Smooth muscle cell (in vitro differentiated cells): ENCODE results near the gene GJA5. TPM values are rescaled to one million over a fixed set of nuclear protein-coding genes. Genes with fewer than 3 reads are reported as not detected.
A peak's percentile ranks its signal among the peaks of the same experiment; 100 is the strongest.

ENCODE experiments used
- DNase-seq: peaks from one replicate; lab custom pipeline; 2025; ENCODE audit not compliant: unreplicated experiment; lab: John Stamatoyannopoulos, UW
- H2AFZ ChIP-seq: fragments of 200-600 bp; sonication (generic); 2 replicates; pipeline ENCODE4 v1.6.0; 2016; ENCODE audit warnings: antibody characterized with exemption, low read depth, mild to moderate bottlenecking
- H3F3A ChIP-seq: fragments of 200-600 bp; sonication (generic); 2 replicates; pipeline ENCODE4 v1.6.0; 2017; ENCODE audit warnings: antibody characterized with exemption, low read depth
- H3K27ac ChIP-seq: fragments of 200-600 bp; sonication (generic); 2 replicates; pipeline ENCODE4 v1.5.1; 2016; ENCODE audit warnings: low read depth, mild to moderate bottlenecking
- H3K27me3 ChIP-seq: fragments of 200-600 bp; sonication (generic); 2 replicates; pipeline ENCODE4 v1.6.1; 2016; ENCODE audit warnings: low read depth, mild to moderate bottlenecking
- H3K36me3 ChIP-seq: fragments of 200-600 bp; sonication (generic); 2 replicates; pipeline ENCODE4 v1.5.1; 2016; ENCODE audit warnings: low read depth
- H3K4me1 ChIP-seq: fragments of 200-600 bp; sonication (generic); 2 replicates; pipeline ENCODE4 v1.5.1; 2016; ENCODE audit warnings: low read depth
- H3K4me2 ChIP-seq: fragments of 200-600 bp; sonication (generic); 2 replicates; pipeline ENCODE4 v1.6.0; 2016; ENCODE audit warnings: mild to moderate bottlenecking
- H3K4me3 ChIP-seq: fragments of 200-600 bp; sonication (generic); 2 replicates; pipeline ENCODE4 v1.5.1; 2016; ENCODE audit warnings: mild to moderate bottlenecking
- H3K79me2 ChIP-seq: fragments of 200-600 bp; sonication (generic); 2 replicates; pipeline ENCODE4 v1.6.0; 2016; ENCODE audit warnings: low read depth, mild to moderate bottlenecking
- H3K9ac ChIP-seq: fragments of 200-600 bp; sonication (generic); 2 replicates; pipeline ENCODE4 v1.6.0; 2016; ENCODE audit warnings: low read depth
- H3K9me3 ChIP-seq: fragments of 200-600 bp; sonication (generic); replicated peaks from 2 replicates; pipeline ENCODE4 v1.5.1; 2016; ENCODE audit warnings: low read depth
- H4K20me1 ChIP-seq: fragments of 200-600 bp; sonication (generic); 2 replicates; pipeline ENCODE4 v1.6.0; 2016; ENCODE audit warnings: low read depth
- WGBS: methylation state at CpG from one replicate; pipeline ENCODE4 v1.1.7; 2016; ENCODE audit warnings: low lambda C conversion rate; 5-methylcytosine and 5-hydroxymethylcytosine counted together
- polyA plus RNA-seq: library from polyadenylated mRNA; unstranded; fragments of >200 nt; fragmentation: Nextera tagmentation; extraction: Ambion mirVana; gene quantifications from 2 replicates; pipeline ENCODE4 v1.2.1, GENCODE V29; 2016
- total RNA-seq: library from RNA; depleted of rRNA; stranded (reverse); fragments of >200 nt; gene quantifications from 2 replicates; pipeline ENCODE4 v1.2.3, GENCODE V29; 2014
- TF ChIP-seq, protein P1 (sequence below): fragments of 200-600 bp; sonication (generic); IDR thresholded peaks from 2 replicates; pipeline ENCODE4 v1.5.1; 2017; ENCODE audit warnings: borderline replicate concordance, mild to moderate bottlenecking, antibody characterized with exemption; ENCODE audit not compliant: insufficient read depth, poor library complexity, severe bottlenecking

Gene GJA5
- total and polyA plus RNA-seq, 2 experiments from 2014 or later = 0.18 to 2.8 TPM

GRCh38 chr1:147804942-147805723 is 44.7 kb upstream of the GJA5 start:
- 53% methylated on average over 6 of the region's 6 CpGs for WGBS
- H3K79me2 ChIP-seq = no peaks in the 10 kb centered on the region
- no peaks in the 10 kb centered on the region for H4K20me1 ChIP-seq
- no peak for DNase-seq
- H3K27ac ChIP-seq = peak overlapping the region; percentile 20
- H2AFZ ChIP-seq = peak overlapping the region; percentile 43
- H3K9ac ChIP-seq = no peak overlapping the region
- no peaks in the 10 kb centered on the region for H3K36me3 ChIP-seq
- H3K4me1 ChIP-seq = no peaks in the 10 kb centered on the region
- TF ChIP-seq, protein P1, sequence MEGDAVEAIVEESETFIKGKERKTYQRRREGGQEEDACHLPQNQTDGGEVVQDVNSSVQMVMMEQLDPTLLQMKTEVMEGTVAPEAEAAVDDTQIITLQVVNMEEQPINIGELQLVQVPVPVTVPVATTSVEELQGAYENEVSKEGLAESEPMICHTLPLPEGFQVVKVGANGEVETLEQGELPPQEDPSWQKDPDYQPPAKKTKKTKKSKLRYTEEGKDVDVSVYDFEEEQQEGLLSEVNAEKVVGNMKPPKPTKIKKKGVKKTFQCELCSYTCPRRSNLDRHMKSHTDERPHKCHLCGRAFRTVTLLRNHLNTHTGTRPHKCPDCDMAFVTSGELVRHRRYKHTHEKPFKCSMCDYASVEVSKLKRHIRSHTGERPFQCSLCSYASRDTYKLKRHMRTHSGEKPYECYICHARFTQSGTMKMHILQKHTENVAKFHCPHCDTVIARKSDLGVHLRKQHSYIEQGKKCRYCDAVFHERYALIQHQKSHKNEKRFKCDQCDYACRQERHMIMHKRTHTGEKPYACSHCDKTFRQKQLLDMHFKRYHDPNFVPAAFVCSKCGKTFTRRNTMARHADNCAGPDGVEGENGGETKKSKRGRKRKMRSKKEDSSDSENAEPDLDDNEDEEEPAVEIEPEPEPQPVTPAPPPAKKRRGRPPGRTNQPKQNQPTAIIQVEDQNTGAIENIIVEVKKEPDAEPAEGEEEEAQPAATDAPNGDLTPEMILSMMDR = no peak
- no peaks in the 10 kb centered on the region for H3K27me3 ChIP-seq
- no peaks in the 10 kb centered on the region for H3F3A ChIP-seq
- H3K4me2 ChIP-seq = no peak overlapping the region
- H3K4me3 ChIP-seq = no peak overlapping the region
- H3K9me3 ChIP-seq = no peaks in the 10 kb centered on the region

DNA sequence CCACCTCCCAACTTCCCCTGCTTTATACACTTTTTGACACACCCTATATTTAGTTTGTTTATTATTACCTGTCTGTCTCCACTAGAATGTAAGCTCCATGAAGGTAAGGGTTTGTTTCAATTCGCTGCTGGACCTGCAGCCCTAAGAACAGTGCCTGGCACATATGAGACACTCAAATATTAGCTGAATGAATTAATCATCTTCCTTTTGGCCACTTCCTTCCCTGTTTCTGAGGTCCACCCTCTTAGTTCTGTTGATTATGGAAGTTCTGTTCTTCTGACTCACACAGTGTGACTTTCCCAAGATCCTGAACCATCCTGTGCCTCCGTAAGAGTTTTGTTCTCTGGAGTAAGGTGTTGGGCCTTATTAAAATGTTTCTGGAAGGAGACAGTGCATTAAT is 40.4 kb upstream of the GJA5 start:
- no peak overlapping the region for H3K4me3 ChIP-seq
- H3K27ac ChIP-seq = no peak overlapping the region
- TF ChIP-seq, protein P1 = no peak
- H3K79me2 ChIP-seq = no peaks in the 10 kb centered on the region
- no peaks in the 10 kb centered on the region for H4K20me1 ChIP-seq
- 73% methylated on average over 2 of the region's 2 CpGs for WGBS
- H3K4me1 ChIP-seq = no peaks in the 10 kb centered on the region
- H3K36me3 ChIP-seq = no peaks in the 10 kb centered on the region
- H3K27me3 ChIP-seq = no peaks in the 10 kb centered on the region
- no peak overlapping the region for H3K4me2 ChIP-seq
- no peak for DNase-seq
- no peak overlapping the region for H3K9ac ChIP-seq
- no peaks in the 10 kb centered on the region for H3F3A ChIP-seq
- no peak overlapping the region for H2AFZ ChIP-seq
- no peaks in the 10 kb centered on the region for H3K9me3 ChIP-seq

- H3K27ac ChIP-seq = peak overlapping the region; percentile 67
- no peaks in the 10 kb centered on the region for H3K4me1 ChIP-seq
- H3K4me2 ChIP-seq = peak overlapping the region; percentile 19
- H2AFZ ChIP-seq = no peak overlapping the region
- no peak overlapping the region for H3K4me3 ChIP-seq
- H3K9me3 ChIP-seq = no peaks in the 10 kb centered on the region
- no peak for DNase-seq
- no peak overlapping the region for H3K9ac ChIP-seq
- TF ChIP-seq, protein P1 = no peak
- WGBS = 54% methylated on average over 3 of the region's 3 CpGs
- H3K36me3 ChIP-seq = no peaks in the 10 kb centered on the region
- H4K20me1 ChIP-seq = no peaks in the 10 kb centered on the region
- no peaks in the 10 kb centered on the region for H3K79me2 ChIP-seq
- H3F3A ChIP-seq = no peaks in the 10 kb centered on the region
- H3K27me3 ChIP-seq = no peaks in the 10 kb centered on the region
Observed at GRCh38 chr1:147798731-147799130, 38.3 kb upstream of the GJA5 start.

GRCh38 chr1:147794570-147794969 is 34.2 kb upstream of the GJA5 start:
- no peak overlapping the region for H3K9ac ChIP-seq
- TF ChIP-seq, protein P1 = no peak
- H3K9me3 ChIP-seq = no peaks in the 10 kb centered on the region
- H3F3A ChIP-seq = no peaks in the 10 kb centered on the region
- H3K4me2 ChIP-seq = no peak overlapping the region
- H3K4me1 ChIP-seq = no peaks in the 10 kb centered on the region
- no peak overlapping the region for H3K27ac ChIP-seq
- H3K27me3 ChIP-seq = no peaks in the 10 kb centered on the region
- H2AFZ ChIP-seq = no peak overlapping the region
- WGBS = 70% methylated on average over 10 of the region's 10 CpGs
- H3K36me3 ChIP-seq = no peaks in the 10 kb centered on the region
- no peak for DNase-seq
- H4K20me1 ChIP-seq = no peaks in the 10 kb centered on the region
- no peaks in the 10 kb centered on the region for H3K79me2 ChIP-seq
- no peak overlapping the region for H3K4me3 ChIP-seq
